Activated B cell treated with CpG ODN at 0.5 μM for 24 hours (primary cell): ENCODE results near the gene SLC35G2. TPM values are rescaled to one million over a fixed set of nuclear protein-coding genes. Genes with fewer than 3 reads are reported as not detected.
"Not testable (repeated sequence)": the region's sequence is repeated elsewhere in the genome, so short reads cannot be mapped to it uniquely, and the experiment has no call there.

Experiments used
- ATAC-seq: fragments of 200-7000 bp; cut with Tn5 transposase; one replicate; pipeline ENCODE4 v1.10.0; 2021; ENCODE audit warnings: low read depth, mild to moderate bottlenecking, moderate library complexity
- CTCF ChIA-PET: fragments of 350-600 bp; sonication (Branson Sonifier 250); formaldehyde crosslinking; loops from one replicate; lab custom pipeline; 2021; ENCODE audit warnings: antibody characterized with exemption; lab: Charles Lee
- POLR2A ChIA-PET: fragments of 350-600 bp; sonication (Branson Sonifier 250); formaldehyde crosslinking; loops from one replicate; lab custom pipeline; 2021; ENCODE audit warnings: antibody characterized with exemption; lab: Charles Lee
- DNase-seq: peaks from one replicate; pipeline ENCODE4 v3.0.0; 2022
- H3K27ac Mint-ChIP-seq: one replicate; pipeline ENCODE4 v1.8.0; 2020; ENCODE audit warnings: mixed read lengths
- H3K27me3 Mint-ChIP-seq: one replicate; pipeline ENCODE4 v1.8.0; 2021; ENCODE audit warnings: mixed read lengths
- H3K36me3 Mint-ChIP-seq: one replicate; pipeline ENCODE4 v1.8.0; 2021; ENCODE audit warnings: low read depth, mixed read lengths
- H3K4me1 Mint-ChIP-seq: one replicate; pipeline ENCODE4 v1.8.0; 2021; ENCODE audit warnings: mixed read lengths
- H3K4me3 Mint-ChIP-seq: one replicate; pipeline ENCODE4 v1.8.0; 2020; ENCODE audit warnings: mild to moderate bottlenecking, mixed read lengths
- H3K9me3 Mint-ChIP-seq: one replicate; pipeline ENCODE4 v1.8.0; 2020; ENCODE audit warnings: mixed read lengths
- CTCF ChIP-seq: fragments of 200-600 bp; IDR thresholded peaks from one replicate; pipeline ENCODE4 v1.8.0; 2022; ENCODE audit warnings: antibody characterized with exemption, mild to moderate bottlenecking
- intact Hi-C: fragments of 100-400 bp; cut with micrococcal nuclease; formaldehyde crosslinking; loops from one replicate; pipeline ENCODE4 v1.15.1; 2024
- total RNA-seq: library from RNA; stranded (reverse); gene quantifications from 2 replicates; pipeline ENCODE4 v1.2.3, GENCODE V29; 2022

Gene SLC35G2
- total RNA-seq, 1 donor from 2014 or later = 4.3 TPM

GRCh38 chr3:136787349-136787748 lies 31.6 kb upstream of the SLC35G2 start:
- no peak for DNase-seq
- POLR2A ChIA-PET = no interaction called here
- CTCF ChIA-PET = interaction anchor here (1.0 kb wide), 1 partner anchor 35 kb away, joined by 3 read pairs; no protein-coding TSS in a partner anchor

DNA sequence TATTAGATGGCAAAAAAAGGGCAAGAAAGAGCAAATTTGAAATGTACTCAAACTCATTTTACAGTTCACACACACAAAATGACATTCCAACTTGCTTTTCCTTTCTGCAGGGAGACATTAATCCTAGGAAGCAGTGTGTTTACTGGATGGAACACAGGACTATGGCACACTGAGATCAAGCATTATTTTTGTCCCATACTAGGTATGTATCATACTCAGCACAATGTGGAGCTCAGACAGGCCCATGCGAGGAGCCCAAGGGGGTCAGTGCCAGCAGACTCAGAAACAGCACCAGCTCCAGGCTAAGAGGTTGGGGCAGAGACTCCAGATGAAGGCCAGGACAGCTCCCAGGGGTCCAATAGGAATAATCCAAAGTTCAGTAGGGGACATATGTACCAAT lies 30.8 kb upstream of the SLC35G2 start:
- intact Hi-C loops = no loop called here
- H3K27me3 Mint-ChIP-seq = peaks cover 4% of the 10 kb centered on the region
- no peak for TF ChIP-seq CTCF
- no peaks in the 10 kb centered on the region for H3K9me3 Mint-ChIP-seq
- ATAC-seq (no peak), DNase-seq (no peak)
- ChIA-PET CTCF (no interaction called here), POLR2A (no interaction called here)
- H3K27ac Mint-ChIP-seq = no peak overlapping the region
- no peaks in the 10 kb centered on the region for H3K36me3 Mint-ChIP-seq
- no peak overlapping the region for H3K4me3 Mint-ChIP-seq
- peaks cover 4% of the 10 kb centered on the region for H3K4me1 Mint-ChIP-seq

More at GRCh38 chr3:136787349-136787748, 31.6 kb upstream of the SLC35G2 start:
- Mint-ChIP-seq H3K4me1 (peaks cover 4% of the 10 kb centered on the region), H3K27me3 (peaks cover 4% of the 10 kb centered on the region), H3K4me3 (no peak overlapping the region), H3K36me3 (no peaks in the 10 kb centered on the region), H3K27ac (no peak overlapping the region), H3K9me3 (no peaks in the 10 kb centered on the region)
- intact Hi-C loops = no loop called here
- ATAC-seq = no peak
- TF ChIP-seq CTCF = no peak

DNA sequence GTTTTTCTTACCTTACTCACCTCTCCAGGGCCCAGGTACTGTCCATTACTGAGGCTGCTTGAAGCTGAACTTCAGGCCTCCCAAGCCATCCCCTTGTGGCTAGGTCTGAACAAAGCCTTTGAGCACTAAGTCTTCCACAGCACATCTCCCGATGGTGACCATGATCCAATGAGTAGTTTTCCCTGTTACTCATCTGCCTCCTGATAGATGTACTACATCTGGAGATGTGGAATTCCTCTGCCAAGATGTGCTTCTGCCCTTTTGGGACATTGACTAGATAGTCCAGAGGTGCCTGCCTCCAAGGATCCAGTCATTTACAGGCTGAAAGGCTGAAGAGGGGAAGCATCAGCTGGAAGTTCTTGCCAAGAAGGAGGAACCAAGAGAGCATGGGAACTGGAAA lies 28.9 kb upstream of the SLC35G2 start:
- H3K4me1 Mint-ChIP-seq = peaks cover 6% of the 10 kb centered on the region
- no peaks in the 10 kb centered on the region for H3K9me3 Mint-ChIP-seq
- H3K27me3 Mint-ChIP-seq = peaks cover 4% of the 10 kb centered on the region
- no peak for DNase-seq
- ChIA-PET CTCF (no interaction called here), POLR2A (no interaction called here)
- ATAC-seq = no peak
- no peak overlapping the region for H3K4me3 Mint-ChIP-seq
- TF ChIP-seq CTCF = no peak
- H3K36me3 Mint-ChIP-seq = no peaks in the 10 kb centered on the region
- intact Hi-C loops = no loop called here
- H3K27ac Mint-ChIP-seq = no peak overlapping the region

- H3K4me1 Mint-ChIP-seq = peaks cover 6% of the 10 kb centered on the region
- ATAC-seq = no peak
- H3K27me3 Mint-ChIP-seq = peaks cover 4% of the 10 kb centered on the region
- CTCF ChIA-PET = no interaction called here
- no peak for TF ChIP-seq CTCF
- no peaks in the 10 kb centered on the region for H3K9me3 Mint-ChIP-seq
- H3K36me3 Mint-ChIP-seq = no peaks in the 10 kb centered on the region
- no peak for DNase-seq
- POLR2A ChIA-PET = no interaction called here
- no peak overlapping the region for H3K27ac Mint-ChIP-seq
- no peak overlapping the region for H3K4me3 Mint-ChIP-seq
- intact Hi-C loops = no loop called here
These were observed 28.1 kb upstream of the SLC35G2 start for GRCh38 chr3:136790786-136791185.

- no peaks in the 10 kb centered on the region for H3K36me3 Mint-ChIP-seq
- DNase-seq (no peak), ATAC-seq (no peak)
- H3K27me3 Mint-ChIP-seq = peaks cover 4% of the 10 kb centered on the region
- H3K4me1 Mint-ChIP-seq = peaks cover 3% of the 10 kb centered on the region
- H3K4me3 Mint-ChIP-seq = no peak overlapping the region
- no peaks in the 10 kb centered on the region for H3K9me3 Mint-ChIP-seq
- no peak for TF ChIP-seq CTCF
- no peak overlapping the region for H3K27ac Mint-ChIP-seq
- ChIA-PET CTCF (no interaction called here), POLR2A (interaction anchor here (0.6 kb wide), 1 partner anchor 53 kb away, joined by 4 read pairs; no protein-coding TSS in a partner anchor)
- intact Hi-C loops = no loop called here
These were observed 26.2 kb upstream of the SLC35G2 start for GRCh38 chr3:136792556-136793330.

- POLR2A ChIA-PET, ATAC-seq, CTCF ChIA-PET, H3K27me3 Mint-ChIP-seq, H3K36me3 Mint-ChIP-seq, H3K4me3 Mint-ChIP-seq, DNase-seq, H3K9me3 Mint-ChIP-seq, H3K4me1 Mint-ChIP-seq, H3K27ac Mint-ChIP-seq, intact Hi-C loops: not testable (repeated sequence)
These were observed 17.8 kb upstream of the SLC35G2 start for GRCh38 chr3:136801146-136801545.
